Neutrophil (primary cell): Measurements from ENCODE around the gene PHLDB2.

Experiments used
- H3K27ac ChIP-seq: fragments of 200-600 bp; sonication (generic); 2 replicates; pipeline ENCODE4 v1.5.1; 2016; ENCODE audit warnings: mild to moderate bottlenecking, moderate library complexity
- H3K27me3 ChIP-seq: fragments of 200-600 bp; sonication (generic); 2 replicates; pipeline ENCODE4 v1.6.0; 2016; ENCODE audit warnings: mild to moderate bottlenecking
- H3K36me3 ChIP-seq: fragments of 200-600 bp; sonication (generic); 2 replicates; pipeline ENCODE4 v1.5.1; 2017
- H3K4me1 ChIP-seq, 2 experiments: fragments of 200-600 bp in 1 of 2; sonication (generic) in 1 of 2; 1 replicate in 1 of 2; 2 replicates in 1 of 2; pipeline versions ENCODE4 v1.5.1 to v1.6.1; 2013 to 2016; ENCODE audit warnings: low read depth in 1 of 2, low read length in 1 of 2, mild to moderate bottlenecking in 1 of 2, moderate library complexity in 1 of 2; ENCODE audit not compliant: control insufficient read depth in 1 of 2, insufficient read depth in 1 of 2
- H3K4me3 ChIP-seq, 2 experiments: fragments of 200-600 bp in 1 of 2; sonication (generic) in 1 of 2; 1 replicate in 1 of 2; 2 replicates in 1 of 2; pipeline ENCODE4 v1.5.1; 2013 to 2016; ENCODE audit warnings: low read depth in 1 of 2, low read length in 1 of 2, mild to moderate bottlenecking in 1 of 2, moderate library complexity in 1 of 2
- H3K9me3 ChIP-seq: fragments of 200-600 bp; sonication (generic); 2 replicates; pipeline ENCODE4 v1.5.1; 2016
- CTCF ChIP-seq: fragments of 200-600 bp; sonication (generic); IDR thresholded peaks from 2 replicates; pipeline ENCODE4 v1.5.1; 2016; ENCODE audit warnings: antibody characterized with exemption

PHLDB2 gene

GRCh38 chr3:111967068-111967467 lies 108.0 kb downstream of the PHLDB2 start:
- H3K27me3 ChIP-seq, result no peaks in the 10 kb centered on the region
- H3K4me1 ChIP-seq, result no peaks in the 10 kb centered on the region

GRCh38 chr3:111967651-111968274 lies 108.7 kb downstream of the PHLDB2 start:
- H3K36me3 ChIP-seq, result no peaks in the 10 kb centered on the region

More at GRCh38 chr3:111967068-111967467, 108.0 kb downstream of the PHLDB2 start:
- TF ChIP-seq CTCF, result no peak
- no peaks in the 10 kb centered on the region for H3K9me3 ChIP-seq
- no peaks in the 10 kb centered on the region for H3K36me3 ChIP-seq
- H3K27ac ChIP-seq, result no peak overlapping the region
- no peak overlapping the region for H3K4me3 ChIP-seq

GRCh38 chr3:111968319-111969054 lies 109.4 kb downstream of the PHLDB2 start:
- no peaks in the 10 kb centered on the region for H3K36me3 ChIP-seq
- TF ChIP-seq CTCF, result no peak
- H3K9me3 ChIP-seq, result no peaks in the 10 kb centered on the region
- H3K4me1 ChIP-seq, result no peaks in the 10 kb centered on the region
- no peak overlapping the region for H3K4me3 ChIP-seq
- no peak overlapping the region for H3K27ac ChIP-seq
- H3K27me3 ChIP-seq, result no peaks in the 10 kb centered on the region

More at GRCh38 chr3:111967651-111968274, 108.7 kb downstream of the PHLDB2 start:
- no peaks in the 10 kb centered on the region for H3K27me3 ChIP-seq
- no peak overlapping the region for H3K27ac ChIP-seq
- TF ChIP-seq CTCF, result peak; percentile 69
- H3K9me3 ChIP-seq, result no peaks in the 10 kb centered on the region
- no peak overlapping the region for H3K4me3 ChIP-seq
- H3K4me1 ChIP-seq, result no peaks in the 10 kb centered on the region

- Histone ChIP-seq H3K36me3 (no peaks in the 10 kb centered on the region), H3K27me3 (no peaks in the 10 kb centered on the region), H3K9me3 (no peaks in the 10 kb centered on the region), H3K4me3 (no peak overlapping the region), H3K4me1 (no peaks in the 10 kb centered on the region), H3K27ac (no peak overlapping the region)
- no peak for TF ChIP-seq CTCF
Observed at GRCh38 chr3:111970376-111970775, 111.3 kb downstream of the PHLDB2 start.

GRCh38 chr3:111971533-111972130 lies 112.6 kb downstream of the PHLDB2 start:
- Histone ChIP-seq H3K36me3 (no peaks in the 10 kb centered on the region), H3K4me3 (no peak overlapping the region)
- TF ChIP-seq CTCF, result no peak

More at GRCh38 chr3:111971533-111972130, 112.6 kb downstream of the PHLDB2 start:
- no peak overlapping the region for H3K27ac ChIP-seq
- peaks cover 10% of the 10 kb centered on the region for H3K27me3 ChIP-seq
- no peaks in the 10 kb centered on the region for H3K4me1 ChIP-seq
- H3K9me3 ChIP-seq, result no peaks in the 10 kb centered on the region
